Esophagus mucosa (tissue), 1 donor: ENCODE results near the gene PCDHGB3. TPM values are rescaled to one million over a fixed set of nuclear protein-coding genes. Genes with fewer than 3 reads are reported as not detected.

Experiments
- ATAC-seq: fragments of 200-7000 bp; cut with Tn5 transposase; one replicate; pipeline ENCODE4 v1.9.1; 2020
- total RNA-seq: library from RNA; stranded (reverse); gene quantifications from one replicate; pipeline ENCODE4 v1.2.4, GENCODE V29; 2023
- donor health status: DM: yes; HTN: yes; CAD: no.

PCDHGB3 gene
- total RNA-seq, 1 donor from 2014 or later = 0.76 TPM

GRCh38 chr5:141421489-141421855 is 51.4 kb downstream of the PCDHGB3 start:
- ATAC-seq = no peak

Other genes with a start within 250 kb of the PCDHGB3 start
- gene PCDHB4, start 248.4 kb upstream of the PCDHGB3 start, total RNA-seq = 0.52 TPM
- 0.40 TPM for gene PCDHB5, start 235.0 kb upstream of the PCDHGB3 start, total RNA-seq
- 0.16 TPM for gene PCDHB6, start 220.2 kb upstream of the PCDHGB3 start, total RNA-seq
- 0.20 TPM for gene PCDHB7, start 197.6 kb upstream of the PCDHGB3 start, total RNA-seq
- 0.40 TPM for gene PCDHB8, start 192.5 kb upstream of the PCDHGB3 start, total RNA-seq
- 0.48 TPM for gene PCDHB16, start 187.9 kb upstream of the PCDHGB3 start, total RNA-seq
- 0.48 TPM for gene PCDHB9, start 183.1 kb upstream of the PCDHGB3 start, total RNA-seq
- gene PCDHB10, start 177.9 kb upstream of the PCDHGB3 start, total RNA-seq = 0.80 TPM
- 0.44 TPM for gene PCDHB11, start 170.6 kb upstream of the PCDHGB3 start, total RNA-seq
- gene PCDHB12, start 161.5 kb upstream of the PCDHGB3 start, total RNA-seq = 0.72 TPM
- 3.4 TPM for gene PCDHB13, start 156.3 kb upstream of the PCDHGB3 start, total RNA-seq
- 2.0 TPM for gene PCDHB14, start 146.9 kb upstream of the PCDHGB3 start, total RNA-seq
- 0.44 TPM for gene PCDHB15, start 124.8 kb upstream of the PCDHGB3 start, total RNA-seq
- gene SLC25A2, start 66.2 kb upstream of the PCDHGB3 start, total RNA-seq = 0.24 TPM
- 35.1 TPM for gene TAF7, start 49.5 kb upstream of the PCDHGB3 start, total RNA-seq
- 0.40 TPM for gene PCDHGA1, start 39.7 kb upstream of the PCDHGB3 start, total RNA-seq
- 0.68 TPM for gene PCDHGA2, start 31.5 kb upstream of the PCDHGB3 start, total RNA-seq
- gene PCDHGA3, start 26.4 kb upstream of the PCDHGB3 start, total RNA-seq = 0.76 TPM
- 0.92 TPM for gene PCDHGB1, start 20.1 kb upstream of the PCDHGB3 start, total RNA-seq
- gene PCDHGA4, start 15.2 kb upstream of the PCDHGB3 start, total RNA-seq = 0.48 TPM
- 1.2 TPM for gene PCDHGB2, start 10.2 kb upstream of the PCDHGB3 start, total RNA-seq
- gene PCDHGA5, start 6.1 kb upstream of the PCDHGB3 start, total RNA-seq = 0.72 TPM
- 1.2 TPM for gene PCDHGA6, start 3.6 kb downstream of the PCDHGB3 start, total RNA-seq
- gene PCDHGA7, start 12.5 kb downstream of the PCDHGB3 start, total RNA-seq = 1.6 TPM
- 2.8 TPM for gene PCDHGB4, start 17.5 kb downstream of the PCDHGB3 start, total RNA-seq
- 0.64 TPM for gene PCDHGA8, start 22.4 kb downstream of the PCDHGB3 start, total RNA-seq
- gene PCDHGB5, start 27.7 kb downstream of the PCDHGB3 start, total RNA-seq = 5.8 TPM
- 3.1 TPM for gene PCDHGA9, start 32.5 kb downstream of the PCDHGB3 start, total RNA-seq
- 3.0 TPM for gene PCDHGB6, start 37.8 kb downstream of the PCDHGB3 start, total RNA-seq
- gene PCDHGA10, start 42.7 kb downstream of the PCDHGB3 start, total RNA-seq = 5.3 TPM
- 3.3 TPM for gene PCDHGB7, start 47.4 kb downstream of the PCDHGB3 start, total RNA-seq
- 1.9 TPM for gene PCDHGA11, start 50.8 kb downstream of the PCDHGB3 start, total RNA-seq
- gene PCDHGA12, start 60.3 kb downstream of the PCDHGB3 start, total RNA-seq = 1.5 TPM
- gene PCDHGC3, start 105.7 kb downstream of the PCDHGB3 start, total RNA-seq = 38.8 TPM
- 1.1 TPM for gene PCDHGC4, start 114.8 kb downstream of the PCDHGB3 start, total RNA-seq
- 1.0 TPM for gene PCDHGC5, start 118.8 kb downstream of the PCDHGB3 start, total RNA-seq
- 108 TPM for gene DIAPH1, start 248.8 kb downstream of the PCDHGB3 start, total RNA-seq